ENCODE results near the gene PSMC3IP. TPM values are rescaled to one million over a fixed set of nuclear protein-coding genes. Genes with fewer than 3 reads are reported as not detected.
A peak's percentile ranks its signal among the peaks of the same experiment; 100 is the strongest.

Gene PSMC3IP
- total RNA-seq, 1 experiment from 2014 or later: 23.3 TPM

DNA sequence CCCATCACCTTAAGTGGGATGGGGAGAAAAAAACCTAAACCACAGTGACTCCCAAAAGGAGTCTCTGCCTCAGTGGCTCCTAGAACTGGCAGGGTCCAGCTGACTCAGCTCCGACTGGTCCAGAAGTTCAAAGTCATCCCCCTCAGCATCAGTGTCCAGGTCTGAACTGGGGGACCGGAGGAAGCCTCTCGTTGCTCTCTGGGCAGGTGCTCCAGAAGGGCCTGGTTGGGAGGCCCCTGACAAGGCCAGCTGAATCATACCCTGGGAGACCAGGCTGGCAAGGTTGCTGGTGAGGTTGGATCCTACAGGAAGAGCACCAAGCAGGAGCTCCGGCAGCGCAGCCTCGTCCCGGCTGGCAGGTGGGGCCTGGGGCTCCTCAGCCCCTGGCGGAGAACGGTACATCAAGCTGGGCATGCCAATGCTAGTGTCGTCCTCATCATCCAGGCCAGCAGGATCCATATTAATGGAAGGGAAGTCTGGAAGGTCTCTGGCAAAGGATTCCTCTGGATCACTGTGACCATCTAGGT lies 4.3 kb upstream of the PSMC3IP start:
- DNase-seq (ENCODE audit: low spot score) (no peak), ATAC-seq (no peak)
- POLR2A ChIA-PET: no interaction called here
- no peaks in the 10 kb centered on the region for H3K27me3 Mint-ChIP-seq (ENCODE audit: low read depth)
- H3K4me3 Mint-ChIP-seq: no peak overlapping the region
- no peak overlapping the region for H3K27ac Mint-ChIP-seq
- H3K9me3 Mint-ChIP-seq: no peaks in the 10 kb centered on the region
- TF ChIP-seq, protein P1, sequence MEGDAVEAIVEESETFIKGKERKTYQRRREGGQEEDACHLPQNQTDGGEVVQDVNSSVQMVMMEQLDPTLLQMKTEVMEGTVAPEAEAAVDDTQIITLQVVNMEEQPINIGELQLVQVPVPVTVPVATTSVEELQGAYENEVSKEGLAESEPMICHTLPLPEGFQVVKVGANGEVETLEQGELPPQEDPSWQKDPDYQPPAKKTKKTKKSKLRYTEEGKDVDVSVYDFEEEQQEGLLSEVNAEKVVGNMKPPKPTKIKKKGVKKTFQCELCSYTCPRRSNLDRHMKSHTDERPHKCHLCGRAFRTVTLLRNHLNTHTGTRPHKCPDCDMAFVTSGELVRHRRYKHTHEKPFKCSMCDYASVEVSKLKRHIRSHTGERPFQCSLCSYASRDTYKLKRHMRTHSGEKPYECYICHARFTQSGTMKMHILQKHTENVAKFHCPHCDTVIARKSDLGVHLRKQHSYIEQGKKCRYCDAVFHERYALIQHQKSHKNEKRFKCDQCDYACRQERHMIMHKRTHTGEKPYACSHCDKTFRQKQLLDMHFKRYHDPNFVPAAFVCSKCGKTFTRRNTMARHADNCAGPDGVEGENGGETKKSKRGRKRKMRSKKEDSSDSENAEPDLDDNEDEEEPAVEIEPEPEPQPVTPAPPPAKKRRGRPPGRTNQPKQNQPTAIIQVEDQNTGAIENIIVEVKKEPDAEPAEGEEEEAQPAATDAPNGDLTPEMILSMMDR (IDR thresholded peaks at IDR 0.05): no peak
- TF ChIP-seq, protein P2, sequence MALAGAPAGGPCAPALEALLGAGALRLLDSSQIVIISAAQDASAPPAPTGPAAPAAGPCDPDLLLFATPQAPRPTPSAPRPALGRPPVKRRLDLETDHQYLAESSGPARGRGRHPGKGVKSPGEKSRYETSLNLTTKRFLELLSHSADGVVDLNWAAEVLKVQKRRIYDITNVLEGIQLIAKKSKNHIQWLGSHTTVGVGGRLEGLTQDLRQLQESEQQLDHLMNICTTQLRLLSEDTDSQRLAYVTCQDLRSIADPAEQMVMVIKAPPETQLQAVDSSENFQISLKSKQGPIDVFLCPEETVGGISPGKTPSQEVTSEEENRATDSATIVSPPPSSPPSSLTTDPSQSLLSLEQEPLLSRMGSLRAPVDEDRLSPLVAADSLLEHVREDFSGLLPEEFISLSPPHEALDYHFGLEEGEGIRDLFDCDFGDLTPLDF (CRISPR knock-in tag; IDR thresholded peaks at IDR 0.05): no peak
- peaks cover 44% of the 10 kb centered on the region for H3K36me3 Mint-ChIP-seq
- CTCF ChIA-PET: no interaction called here
- H3K4me1 Mint-ChIP-seq: peaks cover 7% of the 10 kb centered on the region

DNA sequence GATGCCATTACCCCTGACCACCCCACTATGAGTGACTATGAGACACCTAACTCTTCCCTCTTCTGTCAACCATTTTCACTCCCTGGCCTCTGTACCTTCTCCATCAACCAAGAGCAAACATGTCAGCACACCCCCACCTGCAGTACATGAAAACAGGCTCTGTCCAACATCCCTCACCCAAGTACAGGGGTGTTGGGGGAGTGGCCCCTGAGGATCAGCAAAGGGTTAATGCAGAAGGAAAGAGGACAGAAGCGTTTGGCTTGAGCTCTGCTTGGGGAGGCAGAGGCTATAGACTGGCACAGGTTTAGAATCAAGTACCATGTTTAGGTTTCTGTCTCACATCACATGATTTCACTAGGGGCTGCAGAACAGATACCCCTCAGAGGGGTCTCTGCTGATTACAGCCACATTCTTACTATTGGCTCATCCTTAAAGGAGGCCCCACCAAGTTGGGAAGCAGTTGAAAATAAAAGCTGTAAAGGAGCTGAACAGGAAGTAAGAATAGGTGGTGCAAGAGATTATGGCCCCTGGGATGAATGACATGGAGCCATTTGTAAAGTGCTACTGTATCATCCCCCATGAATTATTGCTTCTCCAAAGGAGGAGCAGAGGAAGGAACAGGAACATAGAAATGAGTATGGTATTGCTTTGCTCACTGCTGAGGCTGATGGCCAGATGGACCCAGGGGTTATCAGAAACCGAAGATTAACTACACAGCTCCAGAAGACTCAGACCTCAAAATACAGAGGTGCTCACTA lies 2.4 kb upstream of the PSMC3IP start:
- Mint-ChIP-seq H3K4me3 (no peak overlapping the region), H3K9me3 (no peaks in the 10 kb centered on the region), H3K27me3 (ENCODE audit: low read depth) (no peaks in the 10 kb centered on the region), H3K36me3 (peaks cover 32% of the 10 kb centered on the region), H3K4me1 (peaks cover 20% of the 10 kb centered on the region), H3K27ac (peak overlapping the region; percentile 32)
- POLR2A ChIA-PET: no interaction called here
- CTCF ChIA-PET: interaction anchor here (1.0 to 3.3 kb wide), 4 partner anchors 10 to 183 kb away, joined by 3 to 55 read pairs (median 5); partner anchors contain the start of genes RETREG3 and TUBG1
- DNase-seq (ENCODE audit: low spot score): no peak
- ATAC-seq: no peak
- TF ChIP-seq, protein P3, sequence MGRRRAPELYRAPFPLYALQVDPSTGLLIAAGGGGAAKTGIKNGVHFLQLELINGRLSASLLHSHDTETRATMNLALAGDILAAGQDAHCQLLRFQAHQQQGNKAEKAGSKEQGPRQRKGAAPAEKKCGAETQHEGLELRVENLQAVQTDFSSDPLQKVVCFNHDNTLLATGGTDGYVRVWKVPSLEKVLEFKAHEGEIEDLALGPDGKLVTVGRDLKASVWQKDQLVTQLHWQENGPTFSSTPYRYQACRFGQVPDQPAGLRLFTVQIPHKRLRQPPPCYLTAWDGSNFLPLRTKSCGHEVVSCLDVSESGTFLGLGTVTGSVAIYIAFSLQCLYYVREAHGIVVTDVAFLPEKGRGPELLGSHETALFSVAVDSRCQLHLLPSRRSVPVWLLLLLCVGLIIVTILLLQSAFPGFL (CRISPR knock-in tag; IDR thresholded peaks at IDR 0.05; ENCODE audit: borderline replicate concordance): no peak
- TF ChIP-seq, protein P4, sequence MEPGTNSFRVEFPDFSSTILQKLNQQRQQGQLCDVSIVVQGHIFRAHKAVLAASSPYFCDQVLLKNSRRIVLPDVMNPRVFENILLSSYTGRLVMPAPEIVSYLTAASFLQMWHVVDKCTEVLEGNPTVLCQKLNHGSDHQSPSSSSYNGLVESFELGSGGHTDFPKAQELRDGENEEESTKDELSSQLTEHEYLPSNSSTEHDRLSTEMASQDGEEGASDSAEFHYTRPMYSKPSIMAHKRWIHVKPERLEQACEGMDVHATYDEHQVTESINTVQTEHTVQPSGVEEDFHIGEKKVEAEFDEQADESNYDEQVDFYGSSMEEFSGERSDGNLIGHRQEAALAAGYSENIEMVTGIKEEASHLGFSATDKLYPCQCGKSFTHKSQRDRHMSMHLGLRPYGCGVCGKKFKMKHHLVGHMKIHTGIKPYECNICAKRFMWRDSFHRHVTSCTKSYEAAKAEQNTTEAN (CRISPR knock-in tag; IDR thresholded peaks at IDR 0.05): no peak
- no peak for TF ChIP-seq SMAD4 (CRISPR knock-in tag; IDR thresholded peaks at IDR 0.05)
- no peak for TF ChIP-seq ZNF138 (CRISPR knock-in tag; conservative IDR thresholded peaks at IDR 0.05)
- TF ChIP-seq, protein P5, sequence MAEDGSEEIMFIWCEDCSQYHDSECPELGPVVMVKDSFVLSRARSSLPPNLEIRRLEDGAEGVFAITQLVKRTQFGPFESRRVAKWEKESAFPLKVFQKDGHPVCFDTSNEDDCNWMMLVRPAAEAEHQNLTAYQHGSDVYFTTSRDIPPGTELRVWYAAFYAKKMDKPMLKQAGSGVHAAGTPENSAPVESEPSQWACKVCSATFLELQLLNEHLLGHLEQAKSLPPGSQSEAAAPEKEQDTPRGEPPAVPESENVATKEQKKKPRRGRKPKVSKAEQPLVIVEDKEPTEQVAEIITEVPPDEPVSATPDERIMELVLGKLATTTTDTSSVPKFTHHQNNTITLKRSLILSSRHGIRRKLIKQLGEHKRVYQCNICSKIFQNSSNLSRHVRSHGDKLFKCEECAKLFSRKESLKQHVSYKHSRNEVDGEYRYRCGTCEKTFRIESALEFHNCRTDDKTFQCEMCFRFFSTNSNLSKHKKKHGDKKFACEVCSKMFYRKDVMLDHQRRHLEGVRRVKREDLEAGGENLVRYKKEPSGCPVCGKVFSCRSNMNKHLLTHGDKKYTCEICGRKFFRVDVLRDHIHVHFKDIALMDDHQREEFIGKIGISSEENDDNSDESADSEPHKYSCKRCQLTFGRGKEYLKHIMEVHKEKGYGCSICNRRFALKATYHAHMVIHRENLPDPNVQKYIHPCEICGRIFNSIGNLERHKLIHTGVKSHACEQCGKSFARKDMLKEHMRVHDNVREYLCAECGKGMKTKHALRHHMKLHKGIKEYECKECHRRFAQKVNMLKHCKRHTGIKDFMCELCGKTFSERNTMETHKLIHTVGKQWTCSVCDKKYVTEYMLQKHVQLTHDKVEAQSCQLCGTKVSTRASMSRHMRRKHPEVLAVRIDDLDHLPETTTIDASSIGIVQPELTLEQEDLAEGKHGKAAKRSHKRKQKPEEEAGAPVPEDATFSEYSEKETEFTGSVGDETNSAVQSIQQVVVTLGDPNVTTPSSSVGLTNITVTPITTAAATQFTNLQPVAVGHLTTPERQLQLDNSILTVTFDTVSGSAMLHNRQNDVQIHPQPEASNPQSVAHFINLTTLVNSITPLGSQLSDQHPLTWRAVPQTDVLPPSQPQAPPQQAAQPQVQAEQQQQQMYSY (CRISPR knock-in tag; IDR thresholded peaks at IDR 0.05): no peak
- no peak for TF ChIP-seq TCF7 (CRISPR knock-in tag; IDR thresholded peaks at IDR 0.05; ENCODE audit: low read depth)
- TF ChIP-seq ATF3 (CRISPR knock-in tag; conservative IDR thresholded peaks at IDR 0.05): no peak
- TF ChIP-seq ZNF423 (CRISPR knock-in tag; IDR thresholded peaks at IDR 0.05): no peak
- TF ChIP-seq GRHL2 (CRISPR knock-in tag; IDR thresholded peaks at IDR 0.05; ENCODE audit: insufficient replicate concordance, severe bottlenecking): no peak
- TF ChIP-seq JAZF1 (CRISPR knock-in tag; IDR thresholded peaks at IDR 0.05): no peak
- no peak for TF ChIP-seq SMAD3 (CRISPR knock-in tag; IDR thresholded peaks at IDR 0.05; ENCODE audit: borderline replicate concordance)
- no peak for TF ChIP-seq ARID4B (CRISPR knock-in tag; IDR thresholded peaks at IDR 0.05; ENCODE audit: borderline replicate concordance)
- TF ChIP-seq ETV6 (CRISPR knock-in tag; IDR thresholded peaks at IDR 0.05): no peak
- TF ChIP-seq NFATC4 (CRISPR knock-in tag; IDR thresholded peaks at IDR 0.05): no peak
- no peak for TF ChIP-seq MLX (CRISPR knock-in tag; IDR thresholded peaks at IDR 0.05)

Measured in WTC11 (cell line).